RCC 7860 (cell line): ENCODE measurements around the gene ZFP57.

Experiments used
- DNase-seq: peaks from one replicate; pipeline ENCODE4 v3.0.0-alpha.2; 2015; ENCODE audit warnings: low spot score
- FAIRE-seq: peaks from 2 replicates; lab custom pipeline; 2012; peaks lifted over from hg19 to GRCh38; lab: Jason Lieb, UNC

The ZFP57 gene

DNA sequence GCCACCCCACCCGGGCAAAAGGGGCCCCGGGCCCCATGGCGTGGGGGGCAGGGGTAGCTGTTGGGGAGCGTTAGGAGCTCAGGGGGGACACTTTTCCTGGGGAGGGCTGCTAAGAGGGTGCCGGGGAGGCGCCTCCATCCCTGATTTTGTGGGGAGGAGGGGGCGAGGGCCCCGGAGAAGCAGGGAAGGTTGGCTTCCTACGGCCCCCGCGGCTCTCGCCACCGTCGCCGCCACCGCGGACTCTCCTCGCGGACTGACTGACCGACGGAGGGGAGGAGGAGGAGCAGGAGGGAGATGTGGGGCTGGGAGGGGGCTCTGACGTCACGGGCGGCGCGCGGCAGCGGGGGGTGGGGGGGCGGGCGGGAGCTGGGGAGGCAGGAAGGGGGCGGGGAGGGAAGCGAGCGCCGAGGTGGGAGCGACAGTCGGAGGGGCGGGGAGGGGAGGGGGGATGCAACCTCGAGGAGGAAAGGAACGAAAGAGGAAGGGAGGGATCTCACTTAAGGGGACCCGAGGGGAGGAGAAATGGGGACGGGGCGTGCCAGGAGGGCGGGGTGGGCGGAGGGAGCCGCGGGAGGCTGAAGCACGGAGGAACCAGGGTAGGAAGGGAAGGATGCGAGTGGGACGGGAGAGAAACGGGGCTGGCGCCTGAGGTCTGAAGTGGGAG is 53.1 kb downstream of the ZFP57 start:
- DNase-seq (no peak), FAIRE-seq (no peak)

- FAIRE-seq (no peak), DNase-seq (no peak)
Observed at GRCh38 chr6:29626948-29627754, 53.8 kb downstream of the ZFP57 start.

GRCh38 chr6:29625337-29625930 is 55.5 kb downstream of the ZFP57 start:
- FAIRE-seq = no peak
- no peak for DNase-seq

DNA sequence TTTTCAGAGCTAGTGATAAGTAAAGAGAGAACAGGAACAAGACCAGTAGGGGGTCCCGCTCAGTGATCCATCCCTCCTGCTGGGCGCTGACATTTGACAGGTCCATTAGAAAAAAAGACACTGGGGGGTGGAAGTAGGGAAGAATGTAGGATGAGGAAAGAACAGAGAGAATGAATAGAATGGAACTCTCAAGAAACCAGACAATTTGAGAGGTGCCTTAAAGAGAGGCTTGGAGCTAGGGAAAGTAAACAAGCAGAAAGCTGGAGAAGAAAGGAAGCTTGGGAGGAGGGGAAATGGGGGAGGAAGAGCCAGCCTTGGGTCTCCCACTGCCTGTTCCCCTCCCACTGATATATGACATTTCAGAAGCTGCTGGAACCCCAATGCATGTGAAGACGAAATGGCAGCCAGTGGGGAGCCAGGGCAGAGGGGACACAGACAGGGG is 56.4 kb downstream of the ZFP57 start:
- DNase-seq (no peak), FAIRE-seq (no peak)
